Lower leg skin (tissue), 4 donors: ENCODE data around the gene AUTS2. TPM values are rescaled to one million over a fixed set of nuclear protein-coding genes. Genes with fewer than 3 reads are reported as not detected.

Experiments used
- DNase-seq, 2 donors: peaks; one replicate each; pipeline ENCODE4 v3.0.0-alpha.2; 2019; ENCODE audit warnings: low spot score in 2 of 2
- H3K4me3 ChIP-seq: fragments of 200-600 bp; sonication (generic); 2 replicates; pipeline ENCODE4 v1.5.1; 2017; ENCODE audit warnings: mild to moderate bottlenecking, low read depth; ENCODE audit not compliant: poor library complexity, severe bottlenecking
- CTCF ChIP-seq, 3 donors: fragments of 450-650 bp; IDR thresholded peaks; one replicate each; pipeline ENCODE4 v1.5.1; 2016; ENCODE audit warnings: antibody characterized with exemption in 3 of 3, mild to moderate bottlenecking in 3 of 3, moderate library complexity in 2 of 3
- POLR2A ChIP-seq, 2 donors: fragments of 450-650 bp; IDR thresholded peaks; one replicate each; pipeline ENCODE4 v1.6.1; 2016 to 2017; ENCODE audit warnings: antibody characterized with exemption in 2 of 2, mild to moderate bottlenecking in 1 of 2, moderate library complexity in 1 of 2
- WGBS, 2 donors: methylation state at CpG; one replicate each; pipeline ENCODE4 v1.1.5; 2018; 5-methylcytosine and 5-hydroxymethylcytosine counted together
- intact Hi-C: fragments of 100-400 bp; cut with DNase I; formaldehyde crosslinking; loops from one replicate; pipeline ENCODE4 v1.15.0; 2023; ENCODE audit warnings: low total_unique reads
- total RNA-seq, 4 donors: library from RNA; depleted of rRNA; stranded (reverse); fragments of >200 nt; gene quantifications; one replicate each; pipeline ENCODE4 v1.1.0, GENCODE V29; 2016

AUTS2 gene
- total RNA-seq, 4 donors from 2014 or later = 30.8 to 41.9 (median 40.5) TPM

- WGBS, 2 donors = 76 to 83% methylated on average over 2 of the region's 2 CpGs
- no peak for DNase-seq
- TF ChIP-seq CTCF (IDR thresholded peaks at IDR 0.05) (no peak), POLR2A (IDR thresholded peaks at IDR 0.05) (no peak)
- intact Hi-C loops = no loop called here
- H3K4me3 ChIP-seq = no peak overlapping the region
Observed at GRCh38 chr7:69732203-69732602, 133.9 kb downstream of the AUTS2 start.

- DNase-seq = no peak
Observed at GRCh38 chr7:69735582-69735981, 137.3 kb downstream of the AUTS2 start.

GRCh38 chr7:69736126-69736810, 138.0 kb downstream of the AUTS2 start:
- 92 to 94% methylated on average over 3 of the region's 3 CpGs for WGBS, 2 donors
- intact Hi-C loops = no loop called here
- no peak overlapping the region for H3K4me3 ChIP-seq

More at GRCh38 chr7:69735582-69735981, 137.3 kb downstream of the AUTS2 start:
- intact Hi-C loops = no loop called here
- no peak overlapping the region for H3K4me3 ChIP-seq
- TF ChIP-seq CTCF (IDR thresholded peaks at IDR 0.05) (no peak), POLR2A (IDR thresholded peaks at IDR 0.05) (no peak)
- WGBS, 2 donors = 93 to 100% methylated on average over 2 of the region's 2 CpGs

GRCh38 chr7:69738396-69738951, 140.2 kb downstream of the AUTS2 start:
- H3K4me3 ChIP-seq = no peak overlapping the region
- DNase-seq = no peak
- no peak for TF ChIP-seq CTCF (IDR thresholded peaks at IDR 0.05)
- TF ChIP-seq POLR2A (IDR thresholded peaks at IDR 0.05) = no peak
- intact Hi-C loops = no loop called here
- 41% methylated on average over 4 of the region's 4 CpGs for WGBS, 2 donors

More at GRCh38 chr7:69736126-69736810, 138.0 kb downstream of the AUTS2 start:
- no peak for TF ChIP-seq POLR2A (IDR thresholded peaks at IDR 0.05)
- no peak for TF ChIP-seq CTCF (IDR thresholded peaks at IDR 0.05)
- DNase-seq = no peak

GRCh38 chr7:69739190-69739589, 140.9 kb downstream of the AUTS2 start:
- TF ChIP-seq CTCF (IDR thresholded peaks at IDR 0.05) (no peak), POLR2A (IDR thresholded peaks at IDR 0.05) (no peak)
- DNase-seq = no peak
- H3K4me3 ChIP-seq = no peak overlapping the region
- WGBS, 2 donors = 52 to 57% methylated on average over 1 of the region's 1 CpG
- intact Hi-C loops = no loop called here
